ENCODE results near the gene CREB5. TPM values are rescaled to one million over a fixed set of nuclear protein-coding genes. Genes with fewer than 3 reads are reported as not detected.

CREB5 gene
- total and polyA plus RNA-seq, 2 of the 8 experiments (the other 6 are each of a cell fraction or from before 2014, with no cell fraction given): 2.4 to 2.7 TPM

DNA sequence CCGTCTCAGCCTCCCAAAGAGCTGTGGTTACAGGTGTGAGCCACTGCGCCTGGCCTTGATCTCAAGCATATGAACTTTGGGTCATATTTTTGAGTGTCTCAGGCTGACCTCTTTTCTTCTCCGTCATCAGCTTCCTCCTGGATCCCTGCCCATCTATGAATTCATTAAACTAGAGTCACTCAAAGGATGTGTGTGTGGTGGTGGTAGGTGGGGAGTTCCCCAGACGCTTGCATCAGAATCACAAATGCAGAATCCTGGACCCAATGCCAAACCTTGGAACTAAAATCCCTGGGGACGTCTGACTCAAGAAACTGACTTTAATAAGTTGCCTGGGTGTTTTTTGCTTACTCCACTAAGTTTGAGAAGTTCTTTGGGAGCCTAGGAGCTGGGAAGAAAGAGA is 6.7 kb upstream of the CREB5 start:
- no peaks in the 10 kb centered on the region for H3K36me3 ChIP-seq (ENCODE audit: control insufficient read depth in 2 of 4, insufficient read depth in 4 of 4, low read length in 3 of 4)
- H3K9ac ChIP-seq (replicated peaks in 1 of 4; ENCODE audit: extremely low read depth in 1 of 4, low read depth in 3 of 4, low read length in 3 of 4): no peak overlapping the region
- no peak overlapping the region for H3K14ac ChIP-seq (ENCODE audit: insufficient read length)
- DNase-seq (ENCODE audit: low read depth in 1 of 2, low spot score in 2 of 2) (no peak), FAIRE-seq (no peak)
- no peaks in the 10 kb centered on the region for H3K9me3 ChIP-seq (ENCODE audit: insufficient read depth in 2 of 2, low read depth in 1 of 2, low read length in 1 of 2)
- H3K27me3 ChIP-seq (replicated peaks in 1 of 4; ENCODE audit: control insufficient read depth in 3 of 4, extremely low read depth in 1 of 4, insufficient read depth in 3 of 4, low read length in 3 of 4): peaks cover 12 to 36% (median 28%) of the 10 kb centered on the region in 4 experiments
- H3K79me1 ChIP-seq (ENCODE audit: low read depth, low read length): no peaks in the 10 kb centered on the region
- peaks cover 3% of the 10 kb centered on the region in 2 experiments for H4K20me1 ChIP-seq (replicated peaks in 1 of 2; ENCODE audit: control insufficient read depth in 1 of 2, insufficient read depth in 2 of 2, low read length in 2 of 2)
- H3K4me2 ChIP-seq (ENCODE audit: insufficient read depth in 1 of 2, low read depth in 2 of 2, low read length in 2 of 2): no peak overlapping the region
- H3K4me1 ChIP-seq (replicated peaks in 1 of 4; ENCODE audit: control insufficient read depth in 3 of 4, insufficient read depth in 4 of 4, low read length in 3 of 4): peaks cover 0 to 6% (median under 1%) of the 10 kb centered on the region in 4 experiments; a peak in 4 of 7 replicates
- H3K4ac ChIP-seq (replicated peaks; ENCODE audit: insufficient read length, low read depth, low read length): no peak overlapping the region
- no peak overlapping the region for H2BK120ac ChIP-seq (replicated peaks; ENCODE audit: low read depth, low read length)
- 86% methylated on average over 5 of the region's 5 CpGs; no CpG with 5 or more reads in 1 of the 2 experiments for WGBS, 2 experiments (ENCODE audit: extremely low coverage in 1 of 2, insufficient coverage in 1 of 2, insufficient read length in 1 of 2, insufficient replicate concordance in 2 of 2, low coverage in 1 of 2, low lambda C conversion rate in 2 of 2, missing lambda C conversion rate in 1 of 2)
- no peak overlapping the region for H4K91ac ChIP-seq (replicated peaks; ENCODE audit: insufficient read length, low read length)
- H4K5ac ChIP-seq (ENCODE audit: insufficient read length, low read depth, low read length): no peak overlapping the region
- ChIA-PET CTCF (ENCODE audit: partially characterized antibody) (interaction anchor here (1.2 kb wide), 1 partner anchor 42 kb away, joined by 3 read pairs; no protein-coding TSS in a partner anchor), POLR2A (ENCODE audit: partially characterized antibody) (no interaction called here)
- H2AFZ ChIP-seq (ENCODE audit: low read length): no peak overlapping the region
- H3K23ac ChIP-seq (ENCODE audit: insufficient read length): no peak overlapping the region
- peaks cover 21% of the 10 kb centered on the region for H3K23me2 ChIP-seq (ENCODE audit: low read depth, low read length)
- H2BK15ac ChIP-seq (ENCODE audit: low read length): no peak overlapping the region
- no peaks in the 10 kb centered on the region for H3K79me2 ChIP-seq (ENCODE audit: control insufficient read depth in 1 of 2, insufficient read depth in 2 of 2, low read length in 2 of 2)
- 0 out of 2 replicates have a peak overlapping the region, but pooled peaks have one; percentile 18 for H2BK20ac ChIP-seq (ENCODE audit: low read length)
- H3K56ac ChIP-seq (replicated peaks; ENCODE audit: insufficient read length, low read depth, low read length): no peak overlapping the region
- H2BK5ac ChIP-seq (ENCODE audit: low read depth, low read length): no peak overlapping the region
- no peak overlapping the region for H4K8ac ChIP-seq (ENCODE audit: extremely low read depth, insufficient read depth, low read length)
- H3K4me3 ChIP-seq (ENCODE audit: extremely low read depth in 1 of 4, insufficient read depth in 2 of 4, low read depth in 3 of 4, low read length in 4 of 4): no peak overlapping the region
- H2AK5ac ChIP-seq (ENCODE audit: low read depth, low read length): no peak overlapping the region
- no peak overlapping the region for H3K27ac ChIP-seq (ENCODE audit: low read depth, low read length)
- H2BK12ac ChIP-seq (ENCODE audit: low read depth, low read length): no peak overlapping the region
- H3K18ac ChIP-seq (ENCODE audit: extremely low read depth, low read length): no peak overlapping the region
- TF ChIP-seq BACH1 (IDR thresholded peaks at IDR 0.05; ENCODE audit: low read length) (no peak), SIN3A (conservative IDR thresholded peaks at IDR 0.05 in 1 of 2, IDR thresholded peaks at IDR 0.05 in 1 of 2; ENCODE audit: low read depth in 1 of 2, low read length in 2 of 2) (no peak), FOSL1 (IDR thresholded peaks at IDR 0.05; ENCODE audit: insufficient read depth, low read depth, low read length) (no peak), CHD2 (IDR thresholded peaks at IDR 0.05; ENCODE audit: low read length) (no peak), BRCA1 (IDR thresholded peaks at IDR 0.05; ENCODE audit: low read depth, low read length) (no peak), EP300 (IDR thresholded peaks at IDR 0.05; ENCODE audit: borderline replicate concordance in 1 of 2, low read depth in 2 of 2, low read length in 2 of 2) (no peak)
- TF ChIP-seq, protein P1, sequence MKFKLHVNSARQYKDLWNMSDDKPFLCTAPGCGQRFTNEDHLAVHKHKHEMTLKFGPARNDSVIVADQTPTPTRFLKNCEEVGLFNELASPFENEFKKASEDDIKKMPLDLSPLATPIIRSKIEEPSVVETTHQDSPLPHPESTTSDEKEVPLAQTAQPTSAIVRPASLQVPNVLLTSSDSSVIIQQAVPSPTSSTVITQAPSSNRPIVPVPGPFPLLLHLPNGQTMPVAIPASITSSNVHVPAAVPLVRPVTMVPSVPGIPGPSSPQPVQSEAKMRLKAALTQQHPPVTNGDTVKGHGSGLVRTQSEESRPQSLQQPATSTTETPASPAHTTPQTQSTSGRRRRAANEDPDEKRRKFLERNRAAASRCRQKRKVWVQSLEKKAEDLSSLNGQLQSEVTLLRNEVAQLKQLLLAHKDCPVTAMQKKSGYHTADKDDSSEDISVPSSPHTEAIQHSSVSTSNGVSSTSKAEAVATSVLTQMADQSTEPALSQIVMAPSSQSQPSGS (IDR thresholded peaks at IDR 0.05; ENCODE audit: low read length): no peak
- TF ChIP-seq, protein P2, sequence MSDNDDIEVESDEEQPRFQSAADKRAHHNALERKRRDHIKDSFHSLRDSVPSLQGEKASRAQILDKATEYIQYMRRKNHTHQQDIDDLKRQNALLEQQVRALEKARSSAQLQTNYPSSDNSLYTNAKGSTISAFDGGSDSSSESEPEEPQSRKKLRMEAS (IDR thresholded peaks at IDR 0.05): no peak
- TF ChIP-seq, protein P3, sequence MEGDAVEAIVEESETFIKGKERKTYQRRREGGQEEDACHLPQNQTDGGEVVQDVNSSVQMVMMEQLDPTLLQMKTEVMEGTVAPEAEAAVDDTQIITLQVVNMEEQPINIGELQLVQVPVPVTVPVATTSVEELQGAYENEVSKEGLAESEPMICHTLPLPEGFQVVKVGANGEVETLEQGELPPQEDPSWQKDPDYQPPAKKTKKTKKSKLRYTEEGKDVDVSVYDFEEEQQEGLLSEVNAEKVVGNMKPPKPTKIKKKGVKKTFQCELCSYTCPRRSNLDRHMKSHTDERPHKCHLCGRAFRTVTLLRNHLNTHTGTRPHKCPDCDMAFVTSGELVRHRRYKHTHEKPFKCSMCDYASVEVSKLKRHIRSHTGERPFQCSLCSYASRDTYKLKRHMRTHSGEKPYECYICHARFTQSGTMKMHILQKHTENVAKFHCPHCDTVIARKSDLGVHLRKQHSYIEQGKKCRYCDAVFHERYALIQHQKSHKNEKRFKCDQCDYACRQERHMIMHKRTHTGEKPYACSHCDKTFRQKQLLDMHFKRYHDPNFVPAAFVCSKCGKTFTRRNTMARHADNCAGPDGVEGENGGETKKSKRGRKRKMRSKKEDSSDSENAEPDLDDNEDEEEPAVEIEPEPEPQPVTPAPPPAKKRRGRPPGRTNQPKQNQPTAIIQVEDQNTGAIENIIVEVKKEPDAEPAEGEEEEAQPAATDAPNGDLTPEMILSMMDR (IDR thresholded peaks at IDR 0.05; ENCODE audit: control extremely low read depth in 1 of 3, insufficient read depth in 1 of 3, low read depth in 1 of 3, low read length in 3 of 3): no peak
